ENCODE results near the gene PACRG. TPM values are rescaled to one million over a fixed set of nuclear protein-coding genes. Genes with fewer than 3 reads are reported as not detected.

The PACRG gene
- total and polyA plus RNA-seq, 2 of the 8 experiments (the other 6 are each of a cell fraction or from before 2014, with no cell fraction given), result 0.44 to 0.54 TPM

GRCh38 chr6:163197839-163198238 is 470.1 kb downstream of the PACRG start:
- Histone ChIP-seq H4K5ac (ENCODE audit: insufficient read length, low read depth, low read length) (no peak overlapping the region), H3K9ac (replicated peaks in 1 of 4; ENCODE audit: extremely low read depth in 1 of 4, low read depth in 3 of 4, low read length in 3 of 4) (no peak overlapping the region), H3K23me2 (ENCODE audit: low read depth, low read length) (no peaks in the 10 kb centered on the region), H2BK120ac (replicated peaks; ENCODE audit: low read depth, low read length) (no peak overlapping the region), H3K79me1 (ENCODE audit: low read depth, low read length) (no peaks in the 10 kb centered on the region), H3K56ac (replicated peaks; ENCODE audit: insufficient read length, low read depth, low read length) (no peak overlapping the region), H3K4me2 (ENCODE audit: insufficient read depth in 1 of 2, low read depth in 2 of 2, low read length in 2 of 2) (no peak overlapping the region), H2BK12ac (ENCODE audit: low read depth, low read length) (no peak overlapping the region), H4K8ac (ENCODE audit: extremely low read depth, insufficient read depth, low read length) (no peak overlapping the region), H2BK20ac (ENCODE audit: low read length) (no peak overlapping the region), H3K36me3 (ENCODE audit: control insufficient read depth in 2 of 4, insufficient read depth in 4 of 4, low read length in 3 of 4) (no peaks in the 10 kb centered on the region), H2AFZ (ENCODE audit: low read length) (no peak overlapping the region), H3K23ac (ENCODE audit: insufficient read length) (no peak overlapping the region), H3K18ac (ENCODE audit: extremely low read depth, low read length) (no peak overlapping the region), H2AK5ac (ENCODE audit: low read depth, low read length) (no peak overlapping the region), H3K27ac (ENCODE audit: low read depth, low read length) (no peak overlapping the region), H4K20me1 (replicated peaks in 1 of 2; ENCODE audit: control insufficient read depth in 1 of 2, insufficient read depth in 2 of 2, low read length in 2 of 2) (no peaks in the 10 kb centered on the region), H4K91ac (replicated peaks; ENCODE audit: insufficient read length, low read length) (no peak overlapping the region), H2BK15ac (ENCODE audit: low read length) (no peak overlapping the region), H3K4me1 (replicated peaks in 1 of 4; ENCODE audit: control insufficient read depth in 3 of 4, insufficient read depth in 4 of 4, low read length in 3 of 4) (0 out of 7 replicates have a peak, but pooled peaks cover 0 to 3% (median 0%) of the 10 kb centered on the region in 4 experiments), H2BK5ac (ENCODE audit: low read depth, low read length) (no peak overlapping the region), H3K4me3 (ENCODE audit: extremely low read depth in 1 of 4, insufficient read depth in 2 of 4, low read depth in 3 of 4, low read length in 4 of 4) (no peak overlapping the region), H3K14ac (ENCODE audit: insufficient read length) (no peak overlapping the region), H3K4ac (replicated peaks; ENCODE audit: insufficient read length, low read depth, low read length) (no peak overlapping the region), H3K79me2 (ENCODE audit: control insufficient read depth in 1 of 2, insufficient read depth in 2 of 2, low read length in 2 of 2) (no peaks in the 10 kb centered on the region), H3K9me3 (ENCODE audit: insufficient read depth in 2 of 2, low read depth in 1 of 2, low read length in 1 of 2) (no peaks in the 10 kb centered on the region), H3K27me3 (replicated peaks in 1 of 4; ENCODE audit: control insufficient read depth in 3 of 4, extremely low read depth in 1 of 4, insufficient read depth in 3 of 4, low read length in 3 of 4) (no peaks in the 10 kb centered on the region)
- ChIA-PET POLR2A (ENCODE audit: partially characterized antibody) (no interaction called here), CTCF (ENCODE audit: partially characterized antibody) (interaction anchor here (0.6 kb wide), 1 partner anchor 1855 kb away, joined by 3 read pairs; no protein-coding TSS in a partner anchor)
- TF ChIP-seq EP300 (IDR thresholded peaks at IDR 0.05; ENCODE audit: borderline replicate concordance in 1 of 2, low read depth in 2 of 2, low read length in 2 of 2) (no peak), CREB1 (IDR thresholded peaks at IDR 0.05) (no peak), CHD2 (IDR thresholded peaks at IDR 0.05; ENCODE audit: low read length) (no peak), TEAD4 (IDR thresholded peaks at IDR 0.05; ENCODE audit: low read depth, low read length) (no peak), SRF (IDR thresholded peaks at IDR 0.05; ENCODE audit: low read depth, low read length) (no peak), PHF8 (conservative IDR thresholded peaks at IDR 0.05; ENCODE audit: low read depth, low read length) (no peak), KDM1A (IDR thresholded peaks at IDR 0.05; ENCODE audit: borderline replicate concordance, low read length) (no peak), MAFK (IDR thresholded peaks at IDR 0.05; ENCODE audit: low read depth, low read length) (no peak)
- FAIRE-seq (no peak), DNase-seq (ENCODE audit: low read depth in 1 of 2, low spot score in 2 of 2) (no peak)
- 97% methylated on average over 3 of the region's 3 CpGs; no CpG with 5 or more reads in 1 of the 2 experiments for WGBS, 2 experiments (ENCODE audit: extremely low coverage in 1 of 2, insufficient coverage in 1 of 2, insufficient read length in 1 of 2, insufficient replicate concordance in 2 of 2, low coverage in 1 of 2, low lambda C conversion rate in 2 of 2, missing lambda C conversion rate in 1 of 2)
